GM21786 (cell line): Measurements from ENCODE around the gene DNASE1L2.
"Not testable (repeated sequence)": the region's sequence is repeated elsewhere in the genome, so short reads cannot be mapped to it uniquely, and the experiment has no call there.

Experiments
- ATAC-seq: cut with Tn5 transposase; IDR thresholded peaks from one replicate; pipeline ENCODE4 v1.9.1; 2021; ENCODE audit not compliant: unreplicated experiment

Gene DNASE1L2

DNA sequence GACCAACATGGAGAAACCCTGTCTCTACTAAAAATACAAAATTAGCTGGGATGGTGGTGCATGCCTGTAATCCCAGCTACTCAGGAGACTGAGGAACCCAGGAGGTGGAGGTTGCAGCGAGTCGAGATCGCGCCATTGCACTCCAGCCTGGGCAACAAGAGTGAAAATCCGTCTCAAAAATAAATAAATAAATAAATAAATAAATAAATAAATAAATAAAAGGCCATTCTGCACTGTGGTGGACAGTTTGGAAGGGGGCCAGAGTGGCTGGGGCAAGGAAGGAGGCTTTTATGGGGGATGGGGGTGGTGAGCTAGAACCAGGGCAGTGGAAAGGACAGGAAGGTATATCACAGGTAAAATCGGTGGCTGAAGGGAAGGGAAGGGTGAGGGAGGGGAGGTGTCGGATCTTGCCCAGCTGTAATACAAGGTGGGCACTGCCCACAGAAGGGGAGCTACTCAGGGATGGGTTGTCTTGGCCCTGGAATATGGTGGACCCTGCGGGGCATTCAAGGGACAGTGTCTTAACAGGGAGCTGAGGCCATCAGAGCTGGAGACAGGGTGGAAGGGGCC is 33.0 kb upstream of the DNASE1L2 start:
- not testable (repeated sequence) for ATAC-seq

DNA sequence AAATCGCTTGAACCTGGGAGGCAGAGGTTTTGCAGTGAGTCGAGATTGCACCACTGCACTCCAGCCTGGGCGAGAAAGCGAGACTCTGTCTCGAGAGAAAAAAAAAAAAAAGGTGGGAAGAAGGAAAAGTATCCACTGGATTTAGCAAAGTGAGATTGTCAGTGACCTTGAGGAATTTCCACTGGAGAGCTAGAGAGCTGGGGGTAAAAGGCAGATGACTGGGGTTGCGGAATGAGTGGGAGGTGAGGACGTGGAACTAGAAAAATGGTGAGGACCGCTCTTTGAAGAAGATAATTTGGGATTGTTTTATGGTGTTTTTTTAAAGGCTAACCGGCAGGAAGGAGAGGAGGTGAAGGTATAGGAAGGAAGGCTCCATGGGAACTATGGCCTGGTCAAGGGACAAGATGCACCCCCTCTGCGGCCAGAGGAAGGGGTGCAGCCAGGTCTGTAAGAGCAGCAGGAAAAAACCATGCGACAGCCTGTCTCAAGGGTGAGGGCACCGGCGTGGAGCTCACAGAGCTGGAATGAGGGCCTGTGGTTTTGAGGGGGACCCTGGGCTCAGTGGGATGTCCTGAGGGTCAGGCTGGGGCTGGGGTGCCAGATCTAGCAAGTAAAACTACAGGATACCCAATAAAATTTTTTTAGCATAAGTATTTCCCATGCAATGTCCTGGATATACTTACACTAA is 31.7 kb upstream of the DNASE1L2 start:
- no peak for ATAC-seq

DNA sequence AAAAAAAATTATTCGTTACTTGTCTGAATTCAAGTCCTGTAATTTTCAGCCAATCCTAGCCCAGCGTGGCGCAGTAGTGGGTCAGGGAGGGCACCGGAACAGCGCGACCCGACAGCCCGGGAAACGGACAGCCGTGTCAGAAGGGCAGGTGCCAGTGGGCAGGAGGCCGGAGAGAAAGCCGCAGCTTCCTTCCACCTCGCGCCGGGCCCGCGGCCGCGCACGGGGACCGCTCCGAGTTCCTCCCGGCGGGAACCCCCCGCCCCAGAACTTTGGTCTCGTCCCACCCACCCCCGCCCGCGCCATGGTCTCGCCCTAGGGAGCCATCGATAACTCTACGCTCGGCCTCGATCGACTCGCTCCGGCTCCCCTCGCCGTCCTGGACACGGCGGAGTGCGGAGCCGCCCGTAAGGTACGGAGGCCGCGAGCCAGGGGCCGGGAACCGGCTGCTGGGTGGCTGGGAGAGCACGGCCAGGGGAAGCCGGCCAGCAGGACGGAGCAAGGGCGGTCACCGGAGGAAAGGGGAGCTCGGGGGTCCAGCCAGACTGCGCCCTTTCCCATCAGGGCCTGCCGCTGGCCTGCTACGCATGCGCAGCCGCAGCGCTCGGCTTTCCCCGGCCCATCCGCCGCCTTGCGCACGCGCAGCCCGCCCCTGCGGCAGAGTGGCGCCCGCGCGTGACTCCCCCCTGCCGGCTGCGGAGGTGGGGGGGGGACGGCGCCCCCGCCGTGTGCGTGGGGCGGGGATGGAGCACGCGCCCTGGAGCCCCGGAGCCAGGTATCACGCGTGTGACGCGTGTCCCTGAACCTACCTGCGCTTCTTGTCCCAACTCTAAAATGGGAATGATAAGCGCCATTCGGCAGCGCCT is 30.9 kb upstream of the DNASE1L2 start, which contains the start of gene MLST8:
TSS of gene MLST8 (plus strand) at position 351 of the 863 bp plus-strand sequence. CDS start 632 bp downstream, outside the sequence.
- peak; percentile 80 for ATAC-seq

DNA sequence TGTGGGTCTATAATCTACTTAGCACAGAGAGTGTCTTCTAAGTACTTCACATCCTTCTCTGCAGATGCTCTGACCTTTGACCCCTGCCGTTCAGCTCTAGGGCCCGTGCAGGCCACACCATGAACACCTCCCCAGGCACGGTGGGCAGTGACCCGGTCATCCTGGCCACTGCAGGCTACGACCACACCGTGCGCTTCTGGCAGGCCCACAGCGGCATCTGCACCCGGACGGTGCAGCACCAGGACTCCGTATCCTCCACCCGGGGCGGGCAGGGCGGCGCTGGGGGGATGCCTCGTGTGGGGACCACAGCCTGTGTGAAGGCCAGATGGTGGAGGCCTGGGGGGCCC is 30.3 kb upstream of the DNASE1L2 start:
- no peak for ATAC-seq

DNA sequence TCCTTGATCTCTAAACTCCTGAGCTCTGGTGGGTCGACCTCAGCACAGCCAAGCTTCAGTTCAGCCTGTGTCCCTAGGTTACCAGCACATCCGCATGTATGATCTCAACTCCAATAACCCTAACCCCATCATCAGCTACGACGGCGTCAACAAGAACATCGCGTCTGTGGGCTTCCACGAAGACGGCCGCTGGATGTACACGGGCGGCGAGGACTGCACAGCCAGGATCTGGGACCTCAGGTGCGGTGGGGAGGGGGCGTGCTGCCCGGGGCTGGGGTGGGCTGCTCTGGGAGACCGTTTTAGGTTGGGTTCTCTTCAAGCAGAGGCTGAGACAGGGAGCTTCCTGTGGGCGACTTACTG is 29.8 kb upstream of the DNASE1L2 start:
- no peak for ATAC-seq

DNA sequence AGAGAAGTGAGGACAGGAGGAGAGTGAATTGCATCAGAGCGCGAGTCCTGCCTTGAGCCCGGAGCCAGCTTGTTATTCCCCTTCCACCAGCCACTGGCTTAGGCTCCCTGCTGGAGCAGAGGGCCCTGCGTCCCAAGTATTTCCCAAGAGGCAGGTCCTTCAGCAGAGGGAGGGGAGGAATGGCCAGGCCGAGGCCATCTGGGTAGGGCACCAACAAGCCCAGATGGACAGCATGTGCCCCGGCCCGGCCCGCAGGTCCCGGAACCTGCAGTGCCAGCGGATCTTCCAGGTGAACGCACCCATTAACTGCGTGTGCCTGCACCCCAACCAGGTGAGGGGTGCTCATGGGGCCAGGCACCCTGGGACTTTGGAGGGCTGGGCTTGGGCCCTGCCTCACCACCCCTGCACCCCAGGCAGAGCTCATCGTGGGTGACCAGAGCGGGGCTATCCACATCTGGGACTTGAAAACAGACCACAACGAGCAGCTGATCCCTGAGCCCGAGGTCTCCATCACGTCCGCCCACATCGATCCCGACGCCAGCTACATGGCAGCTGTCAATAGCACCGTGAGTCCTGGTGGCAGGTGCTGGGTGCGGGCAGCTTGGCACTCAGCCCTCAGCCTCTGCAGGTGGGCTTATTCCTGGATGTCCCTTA is 29.3 kb upstream of the DNASE1L2 start:
- no peak for ATAC-seq

DNA sequence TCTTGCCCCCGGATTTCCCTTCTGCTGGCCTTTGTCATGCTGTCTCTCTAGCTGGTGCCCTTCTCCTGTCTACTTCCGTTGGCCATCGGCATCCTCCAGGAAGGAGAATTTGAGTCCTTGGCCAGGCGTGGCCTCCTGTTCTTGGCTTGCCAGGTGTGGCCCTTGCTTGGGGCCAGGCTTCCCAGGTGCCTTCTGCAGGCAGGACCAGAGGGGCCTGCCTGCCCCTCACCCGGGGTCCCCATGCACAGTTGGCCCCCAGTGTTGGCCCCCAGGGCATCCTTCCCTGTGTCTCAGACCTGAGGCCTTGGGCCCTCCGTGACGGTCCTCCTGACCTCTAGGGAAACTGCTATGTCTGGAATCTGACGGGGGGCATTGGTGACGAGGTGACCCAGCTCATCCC is 28.4 kb upstream of the DNASE1L2 start:
- ATAC-seq = no peak

DNA sequence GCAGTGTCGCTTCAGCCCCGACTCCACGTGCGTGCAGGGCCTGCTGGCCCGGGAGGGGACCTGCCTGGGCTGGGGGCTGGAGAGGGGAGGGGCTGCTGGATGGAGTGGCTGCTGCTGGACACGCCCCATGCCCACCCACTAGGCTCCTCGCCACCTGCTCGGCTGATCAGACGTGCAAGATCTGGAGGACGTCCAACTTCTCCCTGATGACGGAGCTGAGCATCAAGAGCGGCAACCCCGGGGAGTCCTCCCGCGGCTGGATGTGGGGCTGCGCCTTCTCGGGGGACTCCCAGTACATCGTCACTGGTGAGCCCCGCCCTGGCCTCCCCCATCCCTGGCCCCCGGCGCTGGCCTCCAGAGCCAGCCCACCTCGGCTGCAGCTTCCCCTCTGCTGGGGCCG is 27.9 kb upstream of the DNASE1L2 start:
- no peak for ATAC-seq

DNA sequence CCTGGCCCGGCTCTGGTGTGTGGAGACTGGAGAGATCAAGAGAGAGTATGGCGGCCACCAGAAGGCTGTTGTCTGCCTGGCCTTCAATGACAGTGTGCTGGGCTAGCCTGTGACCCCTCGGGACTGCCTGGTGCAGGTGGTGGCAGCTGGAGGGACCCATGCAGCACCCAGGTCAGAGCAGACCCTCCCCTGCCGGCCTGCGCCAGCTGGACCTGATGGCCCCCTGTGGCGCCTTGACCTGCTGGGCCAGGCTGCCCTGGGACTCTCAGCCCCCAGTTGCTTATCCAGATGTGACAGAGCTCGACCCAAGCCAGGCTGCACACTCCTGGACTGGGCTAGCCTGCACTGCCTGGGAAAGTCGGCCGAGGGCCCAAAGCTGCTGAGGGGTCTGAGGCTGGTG is 27.5 kb upstream of the DNASE1L2 start:
- ATAC-seq = no peak

DNA sequence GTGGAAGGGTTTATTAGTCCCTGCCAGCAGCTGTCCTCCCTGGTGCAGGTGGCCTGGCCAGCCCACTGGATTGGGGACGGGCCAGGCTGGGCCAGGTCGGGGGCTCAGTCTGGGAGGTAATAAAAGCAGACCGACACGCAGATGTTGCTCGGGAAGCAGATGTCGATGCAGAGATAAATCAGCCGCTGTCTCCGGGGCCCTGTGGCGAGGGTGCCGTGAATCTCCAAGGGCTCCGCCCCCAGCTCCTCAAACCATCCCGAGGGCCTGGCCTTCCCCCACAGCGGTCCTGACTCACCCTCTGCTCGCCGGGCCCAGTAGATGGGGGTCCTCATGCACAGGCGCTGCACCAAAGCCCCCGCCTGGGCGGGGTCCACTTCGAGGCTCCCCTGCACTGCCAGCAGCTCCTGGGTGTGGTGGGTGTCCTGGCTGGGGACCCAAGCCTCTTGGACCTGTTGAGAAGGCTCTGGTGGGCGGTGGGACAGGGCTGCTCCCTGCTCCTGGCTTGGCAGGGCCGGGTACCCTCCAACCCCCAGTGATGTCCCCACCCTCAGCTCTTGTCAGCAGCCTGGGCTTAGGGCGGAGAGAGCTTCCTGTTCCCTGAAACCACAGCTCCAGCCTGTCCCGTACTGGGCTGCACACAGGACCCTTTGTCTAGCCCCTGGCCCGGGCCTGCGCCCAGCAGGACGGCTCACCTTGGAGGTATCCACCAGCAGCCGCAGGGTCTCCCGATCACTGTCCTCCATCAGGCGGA is 26.8 kb upstream of the DNASE1L2 start:
- no peak for ATAC-seq

DNA sequence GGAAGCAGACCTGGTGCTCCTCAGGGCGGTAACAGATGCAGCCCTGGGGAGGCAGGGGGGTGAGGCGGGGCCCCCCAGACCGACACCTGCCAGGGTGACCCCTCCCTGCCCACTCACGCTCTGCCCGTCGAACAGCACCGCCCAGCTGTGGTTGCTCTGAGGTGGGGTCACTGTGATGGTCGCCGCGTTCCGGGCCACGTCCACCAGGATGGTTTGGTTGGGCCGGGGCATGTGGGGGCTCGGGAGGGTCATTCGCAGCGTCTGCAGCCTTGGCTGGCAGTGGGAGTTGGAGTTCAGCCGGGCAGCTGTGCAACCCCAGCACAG is 26.3 kb upstream of the DNASE1L2 start:
- no peak for ATAC-seq

DNA sequence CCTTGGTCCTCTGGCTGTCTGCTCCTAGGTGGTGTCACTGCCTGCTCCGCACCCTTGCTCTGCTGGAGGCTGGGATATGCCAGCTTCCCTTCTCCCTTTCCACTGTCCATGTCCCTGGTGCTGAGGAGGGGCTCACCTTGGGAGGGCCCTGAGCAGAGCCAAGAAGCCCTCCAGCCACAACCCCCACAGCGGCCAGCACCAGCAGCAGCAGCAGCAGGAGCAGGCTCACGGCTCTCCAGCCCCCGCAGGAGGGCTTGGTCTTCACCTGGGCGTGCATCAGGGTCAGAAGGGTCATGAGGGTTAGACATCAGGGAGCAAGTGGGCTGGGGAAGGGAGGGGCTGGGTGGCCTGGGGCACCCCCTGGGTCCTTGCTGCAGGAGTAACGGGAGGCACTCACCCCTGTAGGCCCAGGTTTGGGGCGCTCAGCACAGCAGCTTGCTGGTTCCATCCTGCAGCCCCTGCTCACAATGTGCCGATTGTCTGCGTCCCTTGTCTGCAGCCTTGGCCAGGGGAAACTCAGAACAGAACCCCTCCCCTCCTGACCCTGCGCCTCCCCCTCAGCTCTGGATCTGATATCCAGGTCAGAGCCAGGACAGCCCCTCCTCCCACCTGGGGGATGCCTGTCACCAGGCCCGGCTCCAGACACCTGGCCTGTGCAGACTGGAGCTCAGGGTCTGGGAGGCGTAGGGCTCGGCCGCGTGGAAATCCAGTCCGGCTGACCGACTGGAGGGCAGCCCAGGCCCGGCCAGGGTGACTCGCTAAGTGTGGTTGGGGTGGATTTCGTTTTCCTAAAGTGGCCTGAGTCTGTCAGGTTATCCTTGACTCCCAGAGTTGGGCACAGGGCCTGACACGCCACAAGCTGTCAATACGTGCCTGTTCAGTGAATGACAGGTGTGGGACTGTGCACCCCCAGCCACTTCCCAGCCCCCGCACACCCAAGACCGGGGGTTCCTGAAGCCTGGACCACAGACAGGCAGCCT is 25.6 kb upstream of the DNASE1L2 start, which contains the start of gene BRICD5:
TSS of gene BRICD5 (minus strand) at position 478 of the 980 bp plus-strand sequence. CDS start at position 448, 30 bp downstream.
- ATAC-seq = no peak

DNA sequence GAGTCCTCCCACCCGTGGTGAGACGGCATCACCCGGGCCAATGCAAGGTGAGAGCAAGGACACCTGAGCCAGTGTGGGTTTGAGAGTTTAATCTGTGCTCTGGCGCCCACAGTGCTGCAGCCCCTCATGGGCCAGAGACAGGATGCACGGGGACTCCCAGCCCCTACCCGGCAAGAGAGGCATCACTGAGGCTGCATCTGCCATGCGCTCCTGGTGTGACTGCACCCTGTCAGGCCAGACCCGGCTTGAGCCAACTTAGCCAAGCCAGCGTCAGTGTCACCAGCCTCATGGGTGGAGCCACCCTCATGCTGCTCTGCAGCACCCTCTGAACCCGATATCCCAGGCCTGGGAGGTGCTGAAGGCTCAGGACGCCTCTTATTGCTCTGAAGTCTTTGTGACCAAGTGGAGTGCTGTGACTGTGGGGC is 24.3 kb upstream of the DNASE1L2 start:
- no peak for ATAC-seq

DNA sequence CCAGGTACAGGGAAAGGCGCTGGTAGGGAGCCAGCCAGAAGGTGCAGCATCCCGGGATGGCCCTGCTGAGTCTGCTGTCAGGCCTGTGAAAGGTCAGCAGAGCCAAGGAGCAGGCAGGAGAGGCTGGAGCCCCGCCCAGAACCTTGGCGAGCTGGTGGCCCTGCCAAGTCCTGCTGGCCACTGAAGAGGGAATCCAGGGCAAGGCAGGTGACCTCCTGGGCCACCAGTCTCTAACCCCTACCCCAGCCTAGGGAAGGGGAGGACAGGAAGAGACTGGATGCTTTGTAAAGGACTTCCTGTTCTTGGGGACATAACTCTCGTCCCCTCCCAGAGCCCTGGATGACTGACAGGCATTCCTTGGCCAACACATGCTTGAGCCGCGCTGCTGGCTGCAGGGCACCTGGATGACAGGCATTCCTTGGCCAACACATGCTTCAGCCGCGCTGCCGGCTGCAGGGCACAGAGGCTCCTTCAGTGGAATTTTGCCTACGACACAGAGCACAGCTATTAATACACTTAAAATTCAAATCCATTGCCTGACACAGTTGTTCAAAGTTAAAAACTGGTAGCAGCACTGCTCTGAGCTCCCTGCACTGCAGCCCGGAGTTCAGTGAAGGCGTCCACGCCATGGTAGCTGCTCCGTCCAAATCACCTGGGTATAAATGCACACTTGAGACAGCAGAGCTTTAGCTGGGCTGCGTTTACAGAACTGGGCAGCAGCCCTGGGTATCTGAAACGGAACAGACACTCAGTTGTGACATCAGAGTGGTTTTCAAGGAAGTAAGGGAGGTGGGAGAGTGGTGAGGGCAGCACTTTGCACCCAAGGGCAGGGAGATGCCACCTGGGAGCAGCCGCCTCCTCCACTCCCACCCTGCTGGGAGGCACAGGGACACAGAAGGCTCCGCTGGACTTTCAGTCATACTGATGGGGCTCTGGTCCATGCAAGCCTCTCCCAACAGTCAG is 23.6 kb upstream of the DNASE1L2 start:
- no peak for ATAC-seq

DNA sequence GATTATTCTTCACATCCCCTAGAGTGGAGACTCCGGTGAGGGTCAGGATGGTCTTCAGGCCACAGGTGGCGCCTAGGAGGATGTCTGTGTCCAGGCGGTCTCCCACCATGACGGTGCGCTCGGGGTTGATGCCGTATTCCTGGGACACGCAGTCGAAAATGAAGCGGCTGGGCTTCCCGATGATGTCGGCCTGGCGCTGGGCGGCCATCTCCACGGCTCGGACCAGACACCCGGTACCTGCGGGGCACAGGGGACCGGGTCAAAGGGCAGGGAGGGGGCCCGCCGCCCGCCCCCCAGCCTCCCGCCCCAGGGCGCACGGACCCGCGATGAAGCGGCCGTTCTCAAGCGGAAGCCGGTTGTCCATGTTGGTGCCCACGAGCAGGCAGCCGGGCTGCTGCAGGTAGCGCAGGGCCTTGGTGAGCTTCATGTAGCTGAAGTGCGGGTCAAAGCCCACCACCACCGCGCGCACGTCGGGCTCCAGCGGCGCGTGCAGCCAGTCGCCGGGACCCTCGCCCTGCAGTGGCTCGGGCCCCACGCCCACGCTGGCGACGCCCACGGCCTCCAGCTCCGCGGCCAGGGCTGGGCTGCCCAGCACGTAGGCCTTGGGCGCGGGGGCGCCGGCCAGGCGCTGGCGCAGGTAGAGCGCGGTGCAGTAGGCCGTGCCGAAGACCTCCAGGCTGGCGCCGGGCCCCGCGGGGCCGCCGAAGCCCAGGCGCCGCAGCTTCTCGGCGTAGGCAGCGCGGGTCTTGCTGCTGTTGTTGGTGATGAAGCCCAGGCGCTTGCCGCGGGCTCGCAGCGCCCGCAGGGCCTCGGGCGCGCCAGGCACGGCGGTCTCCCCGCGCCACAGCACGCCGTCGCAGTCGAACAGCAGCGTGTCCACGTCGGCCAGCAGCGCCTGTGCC is 22.2 kb upstream of the DNASE1L2 start:
- no peak for ATAC-seq

DNA sequence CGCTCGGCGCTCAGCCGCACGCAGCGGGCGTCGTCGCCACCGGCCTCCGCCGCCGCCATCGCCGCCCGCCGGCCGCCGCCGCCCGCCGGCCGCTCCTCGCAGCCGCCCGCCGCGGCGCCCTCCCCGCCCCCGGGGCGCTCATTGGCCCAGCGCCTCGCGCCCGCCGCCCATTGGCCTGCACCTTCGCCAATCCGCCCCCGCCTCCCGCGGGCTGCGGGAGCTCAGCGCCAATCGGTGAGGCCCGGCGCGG is 21.6 kb upstream of the DNASE1L2 start, which contains the start of gene PGP:
TSS of gene PGP (minus strand) at position 122 of the 250 bp plus-strand sequence. CDS start at position 59, 63 bp downstream.
- peak; percentile 84 for ATAC-seq

DNA sequence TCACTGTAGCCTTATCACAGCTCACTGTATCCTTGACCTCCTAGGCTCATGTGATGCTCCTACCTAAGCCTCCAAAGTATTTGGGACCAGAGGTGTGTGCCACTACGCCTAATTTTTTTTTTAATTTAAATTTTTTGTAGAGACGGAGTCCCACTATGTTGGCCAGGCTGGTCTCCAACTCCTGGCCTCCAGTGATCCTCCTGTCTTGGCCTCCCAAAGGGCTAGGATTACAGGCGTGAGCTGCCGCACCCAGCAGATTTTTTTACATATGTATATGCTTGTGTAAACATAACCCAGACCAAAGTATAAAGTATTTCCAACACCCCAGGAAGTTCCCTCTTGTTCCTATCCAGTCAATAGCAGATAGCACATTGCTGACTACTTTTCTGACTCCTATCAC is 19.9 kb upstream of the DNASE1L2 start:
- no peak for ATAC-seq
